Esophagus muscularis mucosa (tissue), 4 donors: Measurements from ENCODE around the gene UST. TPM values are rescaled to one million over a fixed set of nuclear protein-coding genes. Genes with fewer than 3 reads are reported as not detected.

ENCODE experiments used
- DNase-seq: peaks from one replicate; pipeline ENCODE4 v3.0.0-alpha.2; 2017; ENCODE audit errors: extremely low spot score
- H3K27ac ChIP-seq, 4 donors: fragments of 200-600 bp; sonication (generic); replicated peaks in 1 of 4; 1 replicate in 3 of 4; 2 replicates in 1 of 4; pipeline ENCODE4 v1.5.1; 2016 to 2019; ENCODE audit warnings: mild to moderate bottlenecking in 1 of 4
- H3K27me3 ChIP-seq, 4 donors: fragments of 200-600 bp; sonication (generic); one replicate each; pipeline versions ENCODE4 v1.5.1 to v1.6.0; 2016 to 2019
- H3K36me3 ChIP-seq, 4 donors: fragments of 200-600 bp; sonication (generic); one replicate each; pipeline ENCODE4 v1.5.1; 2016 to 2019
- H3K4me1 ChIP-seq, 4 donors: fragments of 200-600 bp; sonication (generic); one replicate each; pipeline ENCODE4 v1.5.1; 2016 to 2019
- H3K4me3 ChIP-seq, 4 donors: fragments of 200-600 bp; sonication (generic); 1 replicate in 2 of 4; 2 replicates in 2 of 4; pipeline ENCODE4 v1.5.1; 2016 to 2019; ENCODE audit warnings: mild to moderate bottlenecking in 4 of 4, moderate library complexity in 1 of 4
- H3K9me3 ChIP-seq, 4 donors: fragments of 200-600 bp; sonication (generic); 1 replicate in 3 of 4; 2 replicates in 1 of 4; pipeline ENCODE4 v1.5.1; 2016 to 2019
- EP300 ChIP-seq: sonication (generic); formaldehyde crosslinking; IDR thresholded peaks from one replicate; pipeline ENCODE4 v1.6.1; 2017; ENCODE audit warnings: antibody characterized with exemption
- POLR2A ChIP-seq: fragments of 450-650 bp; IDR thresholded peaks from one replicate; pipeline ENCODE4 v1.6.1; 2017; ENCODE audit warnings: antibody characterized with exemption, moderate library complexity, mild to moderate bottlenecking, low read depth
- POLR2AphosphoS5 ChIP-seq, 2 donors: sonication (generic); formaldehyde crosslinking; IDR thresholded peaks; one replicate each; pipeline ENCODE4 v1.6.1; 2017; ENCODE audit warnings: antibody characterized with exemption in 2 of 2
- WGBS: methylation state at CpG from one replicate; pipeline ENCODE4 v1.1.5; 2018; 5-methylcytosine and 5-hydroxymethylcytosine counted together
- intact Hi-C: fragments of 100-400 bp; cut with DNase I; formaldehyde crosslinking; loops from one replicate; pipeline ENCODE4 v1.15.1; 2023
- total RNA-seq, 4 donors: library from RNA; depleted of rRNA; stranded (reverse); fragments of >200 nt; gene quantifications; one replicate each; pipeline versions ENCODE4 v1.1.0 to v1.2.1, GENCODE V29; 2016
- TF ChIP-seq, protein P1 (sequence below), 3 experiments: fragments of 200-600 bp in 2 of 3; fragments of 450-650 bp in 1 of 3; sonication (generic) in 2 of 3; IDR thresholded peaks; one replicate each; pipeline ENCODE4 v1.5.1; 2017 to 2019; ENCODE audit warnings: antibody characterized with exemption in 3 of 3, mild to moderate bottlenecking in 2 of 3, moderate library complexity in 1 of 3

The UST gene
- total RNA-seq, 4 donors from 2014 or later = 29.1 to 46.3 (median 32.4) TPM

DNA sequence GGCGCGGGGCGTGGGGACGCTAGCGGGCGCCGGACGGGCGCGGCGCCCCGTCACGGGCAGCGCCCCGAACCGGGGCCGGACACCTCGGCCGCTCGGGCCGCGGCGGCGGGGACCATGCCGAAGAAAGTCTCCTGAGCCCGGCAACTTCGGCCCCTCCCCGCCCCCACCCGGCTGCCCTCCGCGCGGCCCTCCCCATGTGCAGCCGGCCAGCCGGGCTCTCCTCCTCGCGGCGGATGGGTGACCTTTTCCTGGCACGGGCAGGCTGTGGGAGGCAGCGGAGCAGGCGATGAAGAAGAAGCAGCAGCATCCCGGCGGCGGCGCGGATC lies 278 bp downstream of the UST start:
- H3K4me3 ChIP-seq = peak overlapping the region; percentile 70 to 95 (median 84)
- no peak for DNase-seq

DNA sequence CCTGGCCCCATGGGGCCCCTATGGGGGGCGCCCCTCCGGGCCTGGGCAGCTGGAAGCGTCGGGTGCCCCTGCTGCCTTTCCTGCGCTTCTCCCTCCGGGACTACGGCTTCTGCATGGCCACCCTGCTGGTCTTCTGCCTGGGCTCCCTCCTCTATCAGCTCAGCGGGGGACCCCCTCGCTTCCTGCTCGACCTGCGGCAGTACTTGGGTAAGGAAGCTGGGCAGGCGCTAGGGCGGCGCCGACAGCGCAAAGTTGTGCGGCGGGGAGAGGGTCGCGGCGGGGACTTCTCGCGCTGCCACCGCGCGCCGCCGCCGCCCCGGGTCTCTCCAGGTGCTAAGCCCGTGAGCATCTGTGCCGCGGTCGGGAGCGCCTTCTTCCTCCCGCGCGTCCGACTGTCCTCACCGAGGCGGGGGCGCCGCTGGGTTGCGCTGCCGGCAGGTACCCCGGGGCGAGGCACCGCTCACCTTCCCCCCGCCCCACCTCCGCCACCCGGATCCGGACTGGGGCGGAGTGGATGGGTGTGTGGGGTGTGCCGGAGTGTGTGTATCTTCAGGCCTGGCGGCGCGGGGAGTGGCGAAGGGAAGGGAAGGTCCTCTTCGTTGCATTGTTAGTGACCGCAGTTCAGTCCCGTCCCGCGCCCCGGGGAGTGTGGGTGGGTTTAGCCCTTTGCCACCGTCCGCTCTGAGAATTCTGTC lies 788 bp downstream of the UST start:
- H3K27ac ChIP-seq = peak overlapping the region; percentile 83 to 92 (median 90)

More for the DNA sequence above, 278 bp downstream of the UST start:
- Histone ChIP-seq H3K27me3 (no peaks in the 10 kb centered on the region), H3K9me3 (no peaks in the 10 kb centered on the region), H3K36me3 (no peaks in the 10 kb centered on the region), H3K4me1 (peaks cover 6 to 42% (median 33%) of the 10 kb centered on the region in 4 donors), H3K27ac (peak overlapping the region; percentile 83 to 92 (median 90))
- intact Hi-C loops = loop anchor here (5.0 kb wide), 1 partner anchor 170 kb away; no protein-coding TSS in a partner anchor
- WGBS = 3% methylated on average over 12 of the region's 45 CpGs
- no peak for TF ChIP-seq EP300
- TF ChIP-seq POLR2AphosphoS5 (IDR thresholded peaks at IDR 0.05) = no peak
- TF ChIP-seq, protein P1, sequence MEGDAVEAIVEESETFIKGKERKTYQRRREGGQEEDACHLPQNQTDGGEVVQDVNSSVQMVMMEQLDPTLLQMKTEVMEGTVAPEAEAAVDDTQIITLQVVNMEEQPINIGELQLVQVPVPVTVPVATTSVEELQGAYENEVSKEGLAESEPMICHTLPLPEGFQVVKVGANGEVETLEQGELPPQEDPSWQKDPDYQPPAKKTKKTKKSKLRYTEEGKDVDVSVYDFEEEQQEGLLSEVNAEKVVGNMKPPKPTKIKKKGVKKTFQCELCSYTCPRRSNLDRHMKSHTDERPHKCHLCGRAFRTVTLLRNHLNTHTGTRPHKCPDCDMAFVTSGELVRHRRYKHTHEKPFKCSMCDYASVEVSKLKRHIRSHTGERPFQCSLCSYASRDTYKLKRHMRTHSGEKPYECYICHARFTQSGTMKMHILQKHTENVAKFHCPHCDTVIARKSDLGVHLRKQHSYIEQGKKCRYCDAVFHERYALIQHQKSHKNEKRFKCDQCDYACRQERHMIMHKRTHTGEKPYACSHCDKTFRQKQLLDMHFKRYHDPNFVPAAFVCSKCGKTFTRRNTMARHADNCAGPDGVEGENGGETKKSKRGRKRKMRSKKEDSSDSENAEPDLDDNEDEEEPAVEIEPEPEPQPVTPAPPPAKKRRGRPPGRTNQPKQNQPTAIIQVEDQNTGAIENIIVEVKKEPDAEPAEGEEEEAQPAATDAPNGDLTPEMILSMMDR (IDR thresholded peaks at IDR 0.05) = no peak
- TF ChIP-seq POLR2A = no peak

DNA sequence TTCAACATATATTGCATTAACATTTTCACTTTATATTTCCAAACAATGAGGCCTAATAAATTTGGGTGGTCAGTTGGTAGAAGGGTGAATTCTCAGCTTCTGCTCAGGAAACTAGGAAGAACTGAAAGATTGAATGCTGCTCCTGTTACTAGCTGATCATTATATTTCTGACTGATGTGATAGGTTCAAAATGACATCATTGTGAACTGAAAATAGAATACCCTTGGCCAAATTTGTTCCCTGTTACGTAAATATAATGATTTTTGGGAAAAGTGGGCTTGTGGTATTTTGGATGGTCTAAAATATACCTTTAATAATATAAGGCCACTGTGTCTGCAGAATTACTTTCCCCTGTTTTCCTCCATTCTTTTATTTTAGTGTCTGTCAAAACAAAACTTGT lies 2.8 kb downstream of the UST start:
- no peaks in the 10 kb centered on the region for H3K9me3 ChIP-seq
- H3K36me3 ChIP-seq = no peaks in the 10 kb centered on the region
- H3K27me3 ChIP-seq = no peaks in the 10 kb centered on the region
- intact Hi-C loops = loop anchor here (2.0 to 5.0 kb wide), 3 partner anchors 141 to 199 kb away; no protein-coding TSS in a partner anchor
- no peak for DNase-seq
- no peak overlapping the region for H3K27ac ChIP-seq
- WGBS = 80% methylated on average over 1 of the region's 1 CpG
- no peak overlapping the region for H3K4me3 ChIP-seq
- no peak for TF ChIP-seq POLR2A
- no peak for TF ChIP-seq EP300
- TF ChIP-seq, protein P1 (IDR thresholded peaks at IDR 0.05) = no peak
- TF ChIP-seq POLR2AphosphoS5 (IDR thresholded peaks at IDR 0.05) = no peak
- H3K4me1 ChIP-seq = peaks cover 6 to 42% (median 33%) of the 10 kb centered on the region in 4 donors

More for the DNA sequence above, 788 bp downstream of the UST start:
- WGBS = 0% methylated on average over 4 of the region's 66 CpGs
- no peaks in the 10 kb centered on the region for H3K36me3 ChIP-seq
- no peak for DNase-seq
- intact Hi-C loops = loop anchor here (2.0 to 5.0 kb wide), 3 partner anchors 143 to 201 kb away; no protein-coding TSS in a partner anchor
- H3K4me3 ChIP-seq = peak overlapping the region; percentile 70 to 95 (median 84)
- no peak for TF ChIP-seq EP300
- no peak for TF ChIP-seq POLR2A
- no peak for TF ChIP-seq POLR2AphosphoS5 (IDR thresholded peaks at IDR 0.05)
- TF ChIP-seq, protein P1 (IDR thresholded peaks at IDR 0.05) = no peak
- H3K27me3 ChIP-seq = no peaks in the 10 kb centered on the region
- H3K4me1 ChIP-seq = peaks cover 6 to 42% (median 33%) of the 10 kb centered on the region in 4 donors
- H3K9me3 ChIP-seq = no peaks in the 10 kb centered on the region

DNA sequence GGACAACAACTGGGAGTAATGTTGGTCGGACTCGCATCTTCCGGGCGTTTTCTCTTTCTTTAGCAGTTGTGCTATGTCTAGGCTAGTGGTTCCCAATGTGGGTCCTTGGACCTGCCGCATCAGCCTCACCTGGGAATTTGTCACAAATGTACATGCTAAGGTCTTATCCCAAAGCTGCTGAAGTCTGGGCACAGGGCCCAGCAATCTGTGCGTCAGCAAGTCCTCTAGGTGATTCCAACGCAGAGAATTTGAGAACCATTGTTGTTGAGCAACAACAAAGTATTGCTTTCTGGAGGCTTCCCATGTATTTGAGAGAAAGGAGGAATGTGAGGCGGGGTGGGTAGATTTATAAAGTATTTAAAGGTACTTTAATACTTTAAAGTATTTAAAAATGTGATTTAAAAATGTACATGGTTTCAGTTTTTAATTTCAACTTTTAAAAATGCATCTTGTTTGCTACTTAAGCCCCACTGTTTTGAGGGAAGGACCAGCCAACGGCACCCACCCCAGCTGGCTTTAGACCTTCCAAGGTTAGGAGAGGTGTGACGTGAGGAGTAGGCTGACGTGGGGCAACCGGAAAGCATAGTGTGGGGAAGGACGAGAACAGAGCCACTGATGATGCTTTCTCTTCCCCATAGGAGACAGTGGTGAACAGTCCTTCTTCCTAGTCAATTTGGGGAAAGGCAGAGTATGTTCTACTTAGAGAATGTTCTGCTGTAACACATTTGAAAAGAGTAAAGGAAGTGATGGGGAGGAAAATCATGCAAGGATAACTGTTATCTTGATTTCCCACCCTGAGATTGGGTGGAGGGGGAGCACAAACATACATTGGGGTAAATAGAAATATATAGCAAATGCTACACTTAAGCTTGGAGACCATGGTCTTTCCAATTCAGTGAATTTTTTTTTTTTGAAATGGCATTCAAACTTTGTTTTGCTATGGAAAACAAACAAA lies 4.3 kb downstream of the UST start:
- Histone ChIP-seq H3K36me3 (no peaks in the 10 kb centered on the region), H3K27me3 (no peaks in the 10 kb centered on the region), H3K27ac (no peak overlapping the region), H3K9me3 (no peaks in the 10 kb centered on the region), H3K4me1 (peaks cover 6 to 37% (median 26%) of the 10 kb centered on the region in 4 donors), H3K4me3 (no peak overlapping the region)
- WGBS = 90% methylated on average over 13 of the region's 13 CpGs
- intact Hi-C loops = no loop called here
- no peak for DNase-seq
- TF ChIP-seq POLR2AphosphoS5 (IDR thresholded peaks at IDR 0.05) (no peak), POLR2A (no peak), EP300 (no peak)
- TF ChIP-seq, protein P1 (IDR thresholded peaks at IDR 0.05) = no peak
